Measurements from ENCODE around the gene BDKRB2.

The BDKRB2 gene

GRCh38 chr14:96256407-96256806 is 51.8 kb downstream of the BDKRB2 start:
- H3K9me3 ChIP-seq (ENCODE audit: insufficient read depth, low read depth, low read length), result peaks cover 3% of the 10 kb centered on the region; the same call in 1 of the 2 replicates
- no peak overlapping the region for H3K9ac ChIP-seq (ENCODE audit: low read depth, low read length)
- H3K4me3 ChIP-seq (ENCODE audit: low read length), result no peak overlapping the region
- WGBS, result 85% methylated on average over 4 of the region's 4 CpGs
- no peaks in the 10 kb centered on the region for H3K27me3 ChIP-seq (ENCODE audit: insufficient read depth, low read length)
- H3K27ac ChIP-seq (ENCODE audit: low read depth, low read length), result no peak overlapping the region
- H3K36me3 ChIP-seq (ENCODE audit: insufficient read depth, low read length), result no peaks in the 10 kb centered on the region
- H3K4me1 ChIP-seq (ENCODE audit: insufficient read depth, low read length), result peaks cover 5% of the 10 kb centered on the region; the same call in 1 of the 2 replicates

DNA sequence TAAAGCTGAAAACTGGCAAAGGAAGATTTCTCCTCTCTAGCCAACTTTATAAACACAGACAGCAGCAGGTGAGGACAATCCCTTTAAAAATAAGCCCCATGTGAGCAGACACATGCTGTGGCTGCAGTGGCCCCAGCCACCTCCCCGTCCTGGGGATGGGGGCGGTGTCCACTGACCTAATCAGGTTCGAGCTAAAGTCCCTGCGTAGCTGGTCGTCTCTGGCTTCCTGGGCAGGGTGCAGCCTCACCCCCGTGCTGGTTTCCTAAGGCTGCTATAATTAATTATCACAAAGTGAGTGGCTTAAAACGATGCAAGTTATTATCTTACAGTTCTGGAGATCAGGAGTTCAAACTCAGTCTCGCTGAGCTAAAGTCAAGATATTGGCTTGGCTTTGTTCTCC is 52.4 kb downstream of the BDKRB2 start:
- Histone ChIP-seq H3K36me3 (ENCODE audit: insufficient read depth, low read length) (no peaks in the 10 kb centered on the region), H3K9ac (ENCODE audit: low read depth, low read length) (no peak overlapping the region), H3K9me3 (ENCODE audit: insufficient read depth, low read depth, low read length) (peaks cover 3% of the 10 kb centered on the region; the same call in 1 of the 2 replicates), H3K27ac (ENCODE audit: low read depth, low read length) (no peak overlapping the region), H3K4me1 (ENCODE audit: insufficient read depth, low read length) (peaks cover 5% of the 10 kb centered on the region; the same call in 1 of the 2 replicates), H3K4me3 (ENCODE audit: low read length) (no peak overlapping the region), H3K27me3 (ENCODE audit: insufficient read depth, low read length) (no peaks in the 10 kb centered on the region)
- WGBS, result 91% methylated on average over 8 of the region's 8 CpGs

- Histone ChIP-seq H3K27me3 (ENCODE audit: insufficient read depth, low read length) (no peaks in the 10 kb centered on the region), H3K27ac (ENCODE audit: low read depth, low read length) (no peak overlapping the region), H3K9ac (ENCODE audit: low read depth, low read length) (no peak overlapping the region), H3K4me3 (ENCODE audit: low read length) (no peak overlapping the region), H3K36me3 (ENCODE audit: insufficient read depth, low read length) (no peaks in the 10 kb centered on the region), H3K4me1 (ENCODE audit: insufficient read depth, low read length) (peaks cover 5% of the 10 kb centered on the region; the same call in 1 of the 2 replicates), H3K9me3 (ENCODE audit: insufficient read depth, low read depth, low read length) (peaks cover 3% of the 10 kb centered on the region; the same call in 1 of the 2 replicates)
Observed at GRCh38 chr14:96257900-96258299, 53.3 kb downstream of the BDKRB2 start.

GRCh38 chr14:96260341-96260821 is 55.7 kb downstream of the BDKRB2 start:
- 77% methylated on average over 2 of the region's 2 CpGs for WGBS
- Histone ChIP-seq H3K9me3 (ENCODE audit: insufficient read depth, low read depth, low read length) (peaks cover 3% of the 10 kb centered on the region; the same call in 1 of the 2 replicates), H3K9ac (ENCODE audit: low read depth, low read length) (no peak overlapping the region), H3K27me3 (ENCODE audit: insufficient read depth, low read length) (no peaks in the 10 kb centered on the region), H3K4me3 (ENCODE audit: low read length) (no peak overlapping the region), H3K36me3 (ENCODE audit: insufficient read depth, low read length) (no peaks in the 10 kb centered on the region), H3K27ac (ENCODE audit: low read depth, low read length) (no peak overlapping the region), H3K4me1 (ENCODE audit: insufficient read depth, low read length) (no peaks in the 10 kb centered on the region)

DNA sequence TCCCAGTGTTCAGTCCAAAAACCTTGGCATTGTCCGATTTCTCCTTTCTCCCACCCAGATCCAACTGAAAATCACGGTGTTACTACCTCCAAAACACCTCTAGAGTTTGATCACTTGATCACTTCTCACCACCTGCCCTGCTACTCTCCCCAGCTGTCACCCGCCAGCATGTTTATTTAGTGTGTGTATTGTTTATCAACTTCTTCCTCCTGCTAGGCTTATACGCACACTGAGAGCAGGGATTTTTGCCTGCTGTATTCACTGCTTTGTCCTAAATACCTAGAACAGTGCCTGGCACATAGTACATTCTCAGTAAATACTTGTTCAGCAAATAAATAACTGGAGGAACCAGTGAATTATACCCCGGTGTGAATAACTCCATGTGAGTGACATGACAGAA is 56.4 kb downstream of the BDKRB2 start:
- H3K27ac ChIP-seq (ENCODE audit: low read depth, low read length), result no peak overlapping the region
- H3K36me3 ChIP-seq (ENCODE audit: insufficient read depth, low read length), result no peaks in the 10 kb centered on the region
- H3K4me1 ChIP-seq (ENCODE audit: insufficient read depth, low read length), result no peaks in the 10 kb centered on the region
- no peak overlapping the region for H3K9ac ChIP-seq (ENCODE audit: low read depth, low read length)
- no peak overlapping the region for H3K4me3 ChIP-seq (ENCODE audit: low read length)
- H3K9me3 ChIP-seq (ENCODE audit: insufficient read depth, low read depth, low read length), result peaks cover 3% of the 10 kb centered on the region; the same call in 1 of the 2 replicates
- WGBS, result 85% methylated on average over 4 of the region's 5 CpGs
- no peaks in the 10 kb centered on the region for H3K27me3 ChIP-seq (ENCODE audit: insufficient read depth, low read length)

- Histone ChIP-seq H3K4me3 (ENCODE audit: low read length) (no peak overlapping the region), H3K9ac (ENCODE audit: low read depth, low read length) (no peak overlapping the region), H3K36me3 (ENCODE audit: insufficient read depth, low read length) (no peaks in the 10 kb centered on the region)
Observed at GRCh38 chr14:96261772-96262655, 57.4 kb downstream of the BDKRB2 start.

GRCh38 chr14:96263347-96264199 is 58.9 kb downstream of the BDKRB2 start:
- no peak overlapping the region for H3K27ac ChIP-seq (ENCODE audit: low read depth, low read length)
- H3K9ac ChIP-seq (ENCODE audit: low read depth, low read length), result no peak overlapping the region
- H3K9me3 ChIP-seq (ENCODE audit: insufficient read depth, low read depth, low read length), result peaks cover 3% of the 10 kb centered on the region; the same call in 1 of the 2 replicates
- no peaks in the 10 kb centered on the region for H3K36me3 ChIP-seq (ENCODE audit: insufficient read depth, low read length)
- no peaks in the 10 kb centered on the region for H3K27me3 ChIP-seq (ENCODE audit: insufficient read depth, low read length)
- no peak overlapping the region for H3K4me3 ChIP-seq (ENCODE audit: low read length)
- 92% methylated on average over 20 of the region's 20 CpGs for WGBS
- no peaks in the 10 kb centered on the region for H3K4me1 ChIP-seq (ENCODE audit: insufficient read depth, low read length)

More at GRCh38 chr14:96261772-96262655, 57.4 kb downstream of the BDKRB2 start:
- Histone ChIP-seq H3K4me1 (ENCODE audit: insufficient read depth, low read length) (no peaks in the 10 kb centered on the region), H3K9me3 (ENCODE audit: insufficient read depth, low read depth, low read length) (peaks cover 3% of the 10 kb centered on the region; the same call in 1 of the 2 replicates), H3K27ac (ENCODE audit: low read depth, low read length) (no peak overlapping the region), H3K27me3 (ENCODE audit: insufficient read depth, low read length) (no peaks in the 10 kb centered on the region)
- 93% methylated on average over 16 of the region's 16 CpGs for WGBS

DNA sequence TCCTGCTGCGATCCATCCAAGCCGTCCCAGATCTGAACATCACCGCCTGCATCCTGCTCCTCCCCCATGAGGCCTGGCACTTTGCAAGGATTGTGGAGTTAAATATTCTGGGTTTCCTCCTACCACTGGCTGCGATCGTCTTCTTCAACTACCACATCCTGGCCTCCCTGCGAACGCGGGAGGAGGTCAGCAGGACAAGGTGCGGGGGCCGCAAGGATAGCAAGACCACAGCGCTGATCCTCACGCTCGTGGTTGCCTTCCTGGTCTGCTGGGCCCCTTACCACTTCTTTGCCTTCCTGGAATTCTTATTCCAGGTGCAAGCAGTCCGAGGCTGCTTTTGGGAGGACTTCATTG is 59.5 kb downstream of the BDKRB2 start:
- H3K27me3 ChIP-seq (ENCODE audit: insufficient read depth, low read length), result no peaks in the 10 kb centered on the region
- H3K9me3 ChIP-seq (ENCODE audit: insufficient read depth, low read depth, low read length), result peaks cover 3% of the 10 kb centered on the region; the same call in 1 of the 2 replicates
- no peak overlapping the region for H3K9ac ChIP-seq (ENCODE audit: low read depth, low read length)
- H3K4me1 ChIP-seq (ENCODE audit: insufficient read depth, low read length), result no peaks in the 10 kb centered on the region
- H3K27ac ChIP-seq (ENCODE audit: low read depth, low read length), result no peak overlapping the region
- no peak overlapping the region for H3K4me3 ChIP-seq (ENCODE audit: low read length)
- H3K36me3 ChIP-seq (ENCODE audit: insufficient read depth, low read length), result no peaks in the 10 kb centered on the region
- 95% methylated on average over 14 of the region's 14 CpGs for WGBS

- 0 out of 2 replicates have a peak, but pooled peaks cover under 1% of the 10 kb centered on the region for H3K9me3 ChIP-seq (ENCODE audit: insufficient read depth, low read depth, low read length)
- no peaks in the 10 kb centered on the region for H3K4me1 ChIP-seq (ENCODE audit: insufficient read depth, low read length)
- no peak overlapping the region for H3K4me3 ChIP-seq (ENCODE audit: low read length)
- H3K36me3 ChIP-seq (ENCODE audit: insufficient read depth, low read length), result no peaks in the 10 kb centered on the region
- H3K27ac ChIP-seq (ENCODE audit: low read depth, low read length), result no peak overlapping the region
- WGBS, result 73% methylated on average over 3 of the region's 3 CpGs
- H3K27me3 ChIP-seq (ENCODE audit: insufficient read depth, low read length), result no peaks in the 10 kb centered on the region
- no peak overlapping the region for H3K9ac ChIP-seq (ENCODE audit: low read depth, low read length)
Observed at GRCh38 chr14:96264853-96265252, 60.2 kb downstream of the BDKRB2 start.

- Histone ChIP-seq H3K27me3 (ENCODE audit: insufficient read depth, low read length) (no peaks in the 10 kb centered on the region), H3K36me3 (ENCODE audit: insufficient read depth, low read length) (no peaks in the 10 kb centered on the region), H3K4me1 (ENCODE audit: insufficient read depth, low read length) (no peaks in the 10 kb centered on the region), H3K9ac (ENCODE audit: low read depth, low read length) (no peak overlapping the region), H3K9me3 (ENCODE audit: insufficient read depth, low read depth, low read length) (no peaks in the 10 kb centered on the region), H3K27ac (ENCODE audit: low read depth, low read length) (no peak overlapping the region), H3K4me3 (ENCODE audit: low read length) (no peak overlapping the region)
- WGBS, result 91% methylated on average over 16 of the region's 16 CpGs
Observed at GRCh38 chr14:96265383-96266095, 60.9 kb downstream of the BDKRB2 start.
